GM21737 (cell line): ENCODE data around the gene INAFM2.

ENCODE experiments used
- ATAC-seq: cut with Tn5 transposase; IDR thresholded peaks from one replicate; pipeline ENCODE4 v1.9.1; 2021; ENCODE audit warnings: mild to moderate bottlenecking, moderate library complexity; ENCODE audit not compliant: unreplicated experiment

Gene INAFM2

GRCh38 chr15:40340740-40341400 is 17.4 kb downstream of the INAFM2 start, which contains the start of gene CCDC9B:
TSS of gene CCDC9B (minus strand) at chr15:40340939. CDS start at chr15:40340819, 120 bp downstream.
- no peak for ATAC-seq

DNA sequence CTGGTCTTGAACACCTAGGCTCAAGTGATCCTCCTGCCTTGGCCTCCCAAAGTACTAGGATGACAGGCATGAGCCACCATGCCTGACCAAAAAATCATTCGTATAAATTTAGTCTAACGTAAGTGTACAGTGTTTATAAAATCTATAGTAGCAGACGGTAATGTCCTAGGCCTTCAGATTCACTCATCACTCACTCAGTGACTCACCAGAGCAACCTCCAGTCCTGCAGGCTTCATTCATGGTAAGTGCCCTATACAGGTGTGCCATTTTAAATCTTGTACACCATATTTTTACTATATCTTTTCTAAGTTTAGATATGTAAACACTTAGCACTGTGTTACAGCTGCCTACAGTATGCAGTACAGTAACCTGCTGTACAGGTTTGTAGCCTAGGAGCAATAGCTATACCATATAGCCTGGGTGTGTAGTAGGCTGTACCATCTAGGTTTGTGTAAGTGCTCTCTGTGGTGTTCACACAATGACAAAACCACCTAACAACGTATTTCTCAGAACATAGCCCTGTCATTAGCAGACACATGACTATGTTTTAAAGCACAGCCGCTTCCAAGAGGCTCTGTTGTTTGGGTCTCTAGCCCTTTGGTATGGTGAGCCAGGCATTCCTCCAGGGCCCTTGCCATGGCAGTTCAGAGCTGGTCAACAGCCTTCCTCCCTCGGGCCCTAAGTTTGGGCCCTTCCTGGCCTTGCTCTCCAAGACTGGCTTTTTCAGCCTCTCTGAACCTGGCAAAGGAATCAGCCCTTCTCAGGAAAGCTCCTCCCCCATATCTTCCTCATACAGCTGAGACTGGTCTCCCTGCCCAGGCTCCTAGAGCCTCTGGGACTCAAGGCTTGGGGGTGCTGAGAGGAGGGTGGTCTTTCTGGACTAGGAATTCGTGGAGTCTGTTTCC is 19.2 kb downstream of the INAFM2 start:
- no peak for ATAC-seq

DNA sequence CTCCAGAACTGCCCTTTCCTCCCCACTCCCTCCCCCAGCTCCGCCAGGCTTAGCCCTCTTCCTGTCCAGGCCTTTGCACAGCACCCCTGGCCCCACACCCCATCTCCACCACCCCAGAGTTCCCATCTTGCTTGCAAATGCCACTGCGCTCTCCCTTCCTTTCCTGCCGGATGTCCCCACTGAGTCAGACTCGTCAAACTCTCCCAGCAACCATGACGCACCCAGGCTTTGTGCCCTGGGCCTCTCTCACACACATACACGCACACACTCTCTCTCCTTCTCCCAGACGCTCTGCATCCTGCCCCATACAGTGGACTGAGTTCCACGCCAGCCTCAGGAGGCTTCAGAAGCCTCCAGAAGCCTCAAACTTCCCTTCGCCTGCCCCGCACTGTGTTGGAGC is 20.0 kb downstream of the INAFM2 start:
- ATAC-seq = no peak

DNA sequence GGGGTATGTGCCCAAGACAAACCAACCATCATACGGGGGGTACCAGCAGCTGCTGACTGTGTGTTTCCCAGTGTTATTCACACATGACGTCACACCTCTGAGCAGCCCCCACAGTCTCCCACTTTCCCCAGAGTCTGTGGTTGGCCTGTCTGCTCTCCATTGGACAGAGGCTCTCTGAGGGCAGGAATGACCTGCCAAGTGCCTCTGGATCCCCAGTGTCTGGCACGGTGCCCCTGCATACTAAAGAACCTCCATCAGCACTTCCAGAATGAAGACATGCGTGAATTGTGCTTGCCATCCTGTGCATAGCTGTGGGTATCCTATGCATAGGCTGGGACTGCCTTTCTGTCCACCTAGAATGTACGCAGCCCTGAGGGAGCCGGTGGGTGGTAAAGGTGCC is 20.7 kb downstream of the INAFM2 start:
- no peak for ATAC-seq

DNA sequence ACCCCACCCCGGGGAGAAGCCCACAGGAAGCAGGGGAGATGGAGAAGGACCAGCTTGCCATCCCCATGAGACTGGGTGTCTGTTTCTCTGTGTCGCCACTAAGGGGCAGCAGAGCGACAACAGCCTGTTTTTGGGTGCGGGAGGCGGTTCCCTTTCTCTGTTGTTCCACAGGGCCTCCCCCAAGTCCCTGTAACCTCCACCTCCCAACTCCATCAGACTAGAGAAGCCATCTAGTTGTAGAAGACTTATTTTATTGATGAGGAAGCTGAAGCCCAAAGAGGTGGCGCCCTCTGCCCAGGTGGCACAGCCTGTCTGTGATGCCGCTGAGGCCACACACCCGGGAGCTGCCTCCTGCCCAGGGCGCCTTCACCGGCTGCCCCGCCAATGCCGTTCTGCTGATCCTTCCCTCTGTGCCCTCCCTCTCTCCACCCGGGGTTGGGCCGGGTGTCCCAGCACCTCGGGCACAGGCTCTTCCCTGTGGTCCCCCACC is 21.2 kb downstream of the INAFM2 start:
- no peak for ATAC-seq

DNA sequence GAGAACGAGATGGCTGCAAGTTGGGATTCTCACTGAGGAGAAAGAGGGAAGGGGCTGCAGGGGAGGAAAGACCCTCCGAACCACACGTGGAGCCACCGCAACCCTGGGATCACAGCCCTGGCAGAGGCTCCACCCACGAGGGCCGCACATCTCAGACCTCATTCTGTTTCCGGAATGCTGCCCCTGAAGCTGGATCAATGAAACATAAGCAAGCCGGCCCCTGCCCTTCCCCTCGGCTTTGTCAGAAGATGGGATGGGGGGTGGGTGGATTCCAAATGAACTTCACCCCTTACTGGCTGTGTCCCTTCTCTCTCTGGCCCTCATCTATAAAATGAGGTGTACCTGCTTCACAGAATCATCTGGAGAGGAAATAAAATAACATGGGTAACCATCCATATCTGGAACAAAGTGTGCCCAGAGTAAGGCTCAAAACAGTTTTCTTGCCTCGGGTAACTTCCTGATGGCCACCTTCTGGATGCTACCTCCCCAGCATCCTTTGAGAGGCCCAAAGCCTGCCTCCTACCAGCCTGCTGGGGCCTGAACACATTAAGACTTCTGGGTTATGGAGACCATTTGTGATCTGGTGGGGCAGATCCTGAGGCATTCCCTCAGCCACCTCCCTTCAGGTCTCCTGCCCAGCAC is 21.9 kb downstream of the INAFM2 start:
- no peak for ATAC-seq

DNA sequence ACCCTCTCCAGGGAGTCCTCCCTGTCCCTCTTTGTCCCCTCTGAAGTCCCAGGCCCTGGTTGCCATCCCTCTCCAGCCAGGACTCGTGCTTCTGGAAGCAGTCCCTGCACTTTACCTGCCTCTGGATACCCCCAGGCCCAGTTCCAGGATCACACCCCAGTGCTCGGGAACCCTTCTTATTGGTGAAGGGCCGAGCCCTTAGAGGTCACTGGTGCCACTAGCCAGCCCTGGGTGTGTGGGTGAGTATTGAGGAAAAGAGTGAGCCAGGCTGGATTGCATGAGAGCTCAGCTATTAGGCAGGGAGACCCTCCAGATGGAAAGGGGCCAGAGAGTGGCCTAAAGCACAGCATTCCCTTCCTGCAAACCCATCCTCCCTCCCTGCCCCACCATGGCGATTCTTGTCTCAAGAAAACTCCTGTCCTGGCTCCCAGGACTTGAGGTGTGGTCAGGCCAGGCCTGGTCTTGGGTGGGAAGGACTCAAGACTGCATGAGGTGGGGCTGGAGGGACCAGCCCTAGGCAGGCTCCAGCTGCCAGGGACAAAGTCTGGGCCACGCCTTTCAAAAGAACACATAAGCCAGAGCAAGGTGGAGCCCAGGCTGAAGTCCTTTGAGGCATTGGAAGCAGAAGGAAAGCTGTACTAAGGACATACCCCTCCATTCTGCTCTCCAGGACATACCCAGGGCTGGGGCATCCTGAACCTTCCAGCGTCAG is 22.5 kb downstream of the INAFM2 start:
- no peak for ATAC-seq

GRCh38 chr15:40346579-40347558 is 23.4 kb downstream of the INAFM2 start:
- ATAC-seq = no peak

GRCh38 chr15:40347559-40348473 is 24.3 kb downstream of the INAFM2 start:
- ATAC-seq = no peak

DNA sequence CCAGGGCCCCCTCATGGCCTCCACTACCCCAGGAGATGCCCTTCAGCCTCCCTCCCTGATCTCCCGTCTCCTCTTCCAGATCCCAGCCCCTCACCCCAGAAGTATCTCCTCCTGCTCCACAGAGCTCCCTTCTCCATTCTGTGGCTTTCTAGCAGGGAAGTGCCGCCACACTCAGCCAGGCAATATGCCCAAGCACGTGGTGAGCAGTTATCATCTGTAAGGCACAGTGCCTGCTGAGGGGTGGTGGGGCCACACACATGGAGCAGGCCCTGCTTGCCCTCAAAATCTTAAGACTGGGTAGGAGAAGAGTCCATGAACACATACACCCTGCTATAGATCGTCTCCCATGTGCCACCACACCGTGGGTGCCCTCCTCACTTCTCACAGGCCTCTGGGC is 25.0 kb downstream of the INAFM2 start:
- ATAC-seq = no peak

DNA sequence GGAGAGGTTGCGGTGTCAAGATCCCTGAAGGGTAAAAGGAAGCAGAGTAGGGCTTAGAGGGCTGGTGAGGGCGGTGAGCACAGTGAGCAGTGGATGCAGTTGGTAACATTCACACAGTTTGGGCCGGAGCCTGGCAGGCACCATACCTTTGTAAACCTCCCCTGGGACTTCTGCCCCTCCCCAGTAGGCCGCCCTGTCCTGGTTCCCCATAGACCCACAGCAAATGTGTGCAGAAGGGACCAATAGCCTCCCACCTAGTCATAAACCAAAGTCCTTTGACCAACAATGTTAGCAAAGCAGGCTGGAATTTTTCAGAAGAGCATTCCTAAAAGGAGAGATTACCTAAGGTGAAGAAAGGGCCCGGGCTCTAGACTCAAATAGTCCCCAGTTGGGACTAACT is 25.7 kb downstream of the INAFM2 start:
- no peak for ATAC-seq

GRCh38 chr15:40352281-40352901 is 28.9 kb downstream of the INAFM2 start:
- no peak for ATAC-seq

DNA sequence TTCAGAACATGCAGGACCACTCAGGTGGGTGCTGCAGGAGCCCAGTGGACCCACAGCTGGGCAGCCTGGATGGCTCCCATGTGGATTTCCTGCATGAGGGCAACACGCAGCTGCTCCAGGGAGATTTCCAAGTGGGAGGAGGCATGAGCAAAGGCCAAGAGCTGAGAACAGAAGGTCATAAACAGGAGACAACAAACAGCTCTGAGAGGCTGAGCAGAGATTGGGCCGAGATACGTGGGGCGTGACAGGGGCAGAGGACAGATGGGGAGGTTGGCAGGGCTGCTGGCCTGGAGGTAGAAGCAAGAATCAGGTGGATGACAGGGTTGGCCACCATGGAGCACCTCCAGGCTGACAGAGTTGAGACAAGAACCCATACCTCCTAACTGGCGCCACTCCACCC is 30.2 kb downstream of the INAFM2 start:
- no peak for ATAC-seq

DNA sequence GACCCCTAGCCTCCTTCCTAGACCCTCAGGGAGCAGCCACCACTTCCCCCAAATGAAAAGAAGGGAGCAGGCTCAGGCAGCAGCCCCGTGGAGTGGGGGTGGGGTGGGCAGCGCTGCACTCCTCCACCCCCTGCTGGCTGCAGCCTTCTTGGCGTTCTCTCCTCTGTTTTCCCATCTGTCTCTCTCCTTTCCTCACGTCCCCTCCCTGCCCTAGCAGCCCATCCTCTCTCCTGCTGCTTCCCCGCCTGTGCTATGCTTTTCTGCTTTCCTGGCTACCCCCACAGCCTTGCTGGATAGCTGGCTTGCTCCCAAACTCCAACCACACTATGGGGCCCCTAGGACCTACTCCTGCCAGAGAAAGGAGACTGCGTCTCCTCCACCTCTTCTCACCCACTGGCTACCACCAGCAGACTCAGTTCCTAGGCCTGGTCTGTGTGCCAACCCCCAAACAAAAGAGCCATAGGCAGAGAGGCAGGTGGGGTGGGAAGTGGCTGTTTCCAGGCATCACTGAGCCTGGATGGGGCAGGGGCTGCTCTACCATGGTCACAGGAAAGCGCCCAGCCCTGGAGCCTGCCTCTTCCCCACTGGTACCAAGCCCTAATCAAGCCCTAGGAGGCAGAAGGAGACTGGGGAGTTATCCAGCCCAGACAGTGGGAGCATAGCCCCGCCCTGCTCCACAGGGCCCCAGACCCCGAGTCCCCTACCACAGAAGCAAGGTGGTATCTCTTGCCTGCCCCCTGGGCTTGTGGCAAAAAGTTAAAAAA is 31.1 kb downstream of the INAFM2 start:
- ATAC-seq = no peak

- ATAC-seq = no peak
Observed at GRCh38 chr15:40355976-40356585, 32.6 kb downstream of the INAFM2 start.

DNA sequence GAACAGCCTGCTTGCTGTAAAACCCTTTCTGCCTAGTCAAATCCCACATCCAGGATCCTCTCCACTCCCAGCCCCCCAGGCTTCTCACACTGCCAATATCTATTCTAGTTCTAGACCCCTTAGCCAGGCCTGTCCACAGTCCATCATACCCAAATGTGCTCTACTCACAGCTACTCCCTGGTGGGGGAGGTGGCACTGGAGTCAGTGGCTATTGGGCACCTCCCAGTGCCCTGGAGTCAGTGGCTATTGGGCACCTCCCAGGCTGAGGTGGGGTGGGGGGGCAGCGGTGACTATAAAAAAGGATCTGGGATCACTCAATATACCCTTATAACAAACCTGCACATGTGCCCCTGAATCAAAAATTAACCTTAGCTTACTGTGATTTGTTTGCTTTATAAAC is 33.8 kb downstream of the INAFM2 start:
- ATAC-seq = no peak
